ELF-1 (cell line): ENCODE results near the gene CPT1B.
A peak's percentile ranks its signal among the peaks of the same experiment; 100 is the strongest.
"Not testable (repeated sequence)": the region's sequence is repeated elsewhere in the genome, so short reads cannot be mapped to it uniquely, and the experiment has no call there.

Experiments used
- DNase-seq: peaks from one replicate; pipeline ENCODE4 v3.0.0-alpha.2; 2016; ENCODE audit warnings: low read depth, low spot score

Gene CPT1B

GRCh38 chr22:50529416-50529896 lies 48.8 kb downstream of the CPT1B start:
- peak; percentile 36 for DNase-seq

DNA sequence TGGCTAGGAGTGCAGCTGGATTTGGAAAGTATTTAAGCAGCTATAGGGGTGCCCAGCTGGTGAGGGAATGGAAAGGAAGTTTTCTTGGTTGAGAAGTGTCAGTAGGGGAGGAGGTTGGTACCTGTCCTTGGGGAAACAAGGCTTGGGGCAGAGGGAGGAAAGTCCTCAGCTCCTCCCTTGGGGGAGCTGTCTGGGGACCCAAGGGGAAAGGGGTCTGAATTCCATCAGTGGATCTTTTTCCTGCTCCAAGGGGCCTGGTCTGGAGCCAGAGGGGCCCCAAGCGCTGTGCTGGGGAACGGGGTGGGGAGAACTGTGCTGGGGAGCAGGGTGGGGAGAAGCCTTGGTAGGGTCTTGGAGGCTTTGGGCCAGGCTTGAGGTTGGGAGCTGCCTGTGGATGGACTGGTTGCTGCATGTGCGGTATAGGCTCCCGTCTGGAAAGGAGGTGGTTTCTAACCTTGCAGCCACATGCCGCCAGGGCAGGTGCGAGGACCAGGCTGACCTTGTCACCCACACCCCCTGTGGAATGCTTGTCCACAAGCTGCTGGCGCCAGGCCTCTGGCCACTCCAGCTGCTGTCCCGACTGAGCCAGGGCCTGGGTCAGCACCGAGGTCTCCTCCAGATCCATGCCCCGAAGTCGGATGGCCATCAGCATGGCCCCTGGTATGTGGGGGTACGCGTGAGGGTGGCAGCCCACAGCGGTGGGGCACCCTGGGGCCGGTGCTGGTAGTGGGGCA lies 49.4 kb downstream of the CPT1B start:
- DNase-seq = no peak

- no peak for DNase-seq
Observed at GRCh38 chr22:50527921-50528681, 50.1 kb downstream of the CPT1B start.

DNA sequence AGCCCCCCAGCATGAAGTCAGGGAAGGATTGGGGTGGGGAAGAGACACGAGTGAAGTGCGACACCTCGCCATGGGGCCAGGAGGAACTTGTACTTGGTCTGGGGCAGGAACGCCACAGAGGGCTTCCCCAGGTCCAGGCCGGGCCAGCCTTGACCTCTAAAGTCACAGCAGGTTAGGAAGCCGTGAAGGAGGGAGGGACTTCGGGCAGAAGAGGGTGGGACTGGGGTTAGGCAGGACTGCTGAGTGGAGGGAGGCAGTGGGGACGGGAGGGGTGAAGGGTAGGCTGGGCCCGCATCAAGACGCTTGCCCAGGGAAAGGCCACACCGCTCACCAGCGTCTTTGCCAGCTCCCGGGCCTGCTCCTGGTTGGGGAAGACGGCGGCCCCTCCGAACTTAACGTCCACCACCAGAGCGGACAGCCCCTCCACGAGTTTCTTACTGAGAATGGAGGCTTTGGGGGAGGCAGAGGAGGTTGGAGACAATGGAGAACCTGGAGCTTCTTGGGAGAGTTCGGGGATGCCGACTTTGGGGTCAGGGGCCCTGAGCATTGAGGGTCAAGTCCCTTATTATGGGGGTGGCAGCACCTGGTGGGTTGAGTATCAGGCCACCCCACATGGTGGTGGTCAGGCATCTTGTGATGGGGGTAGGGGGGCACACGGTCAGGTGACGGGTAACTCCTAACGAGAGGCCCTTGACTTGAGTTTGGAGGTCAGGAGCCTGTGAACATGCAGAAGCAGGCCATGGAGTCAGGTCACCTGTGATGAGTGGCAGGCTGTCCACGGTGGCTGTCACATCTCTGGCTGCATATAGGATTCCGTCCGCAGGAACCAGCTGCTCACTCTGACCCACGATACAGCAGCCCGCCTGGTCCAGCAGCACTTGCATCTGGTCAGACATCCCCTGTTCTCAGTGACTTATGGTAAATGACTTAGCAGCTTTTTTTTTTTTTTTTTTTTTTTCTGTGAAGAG lies 51.1 kb downstream of the CPT1B start:
- peak; percentile 59 for DNase-seq

GRCh38 chr22:50526108-50526833 lies 52.0 kb downstream of the CPT1B start:
- peak; percentile 74 for DNase-seq

DNA sequence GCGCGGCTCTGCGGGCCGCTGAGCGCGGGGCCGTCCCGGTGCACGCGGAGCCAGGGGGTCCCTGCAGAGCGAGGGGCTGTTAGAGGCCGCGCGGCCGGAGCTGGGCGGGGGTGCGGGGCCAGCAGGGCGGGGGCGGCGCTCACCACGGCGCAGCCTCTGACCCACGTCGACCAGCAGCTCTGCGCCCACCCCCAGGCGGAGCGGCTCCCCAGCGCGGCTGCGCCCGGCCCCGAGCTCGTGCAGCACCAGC lies 52.4 kb downstream of the CPT1B start:
- DNase-seq = no peak

DNA sequence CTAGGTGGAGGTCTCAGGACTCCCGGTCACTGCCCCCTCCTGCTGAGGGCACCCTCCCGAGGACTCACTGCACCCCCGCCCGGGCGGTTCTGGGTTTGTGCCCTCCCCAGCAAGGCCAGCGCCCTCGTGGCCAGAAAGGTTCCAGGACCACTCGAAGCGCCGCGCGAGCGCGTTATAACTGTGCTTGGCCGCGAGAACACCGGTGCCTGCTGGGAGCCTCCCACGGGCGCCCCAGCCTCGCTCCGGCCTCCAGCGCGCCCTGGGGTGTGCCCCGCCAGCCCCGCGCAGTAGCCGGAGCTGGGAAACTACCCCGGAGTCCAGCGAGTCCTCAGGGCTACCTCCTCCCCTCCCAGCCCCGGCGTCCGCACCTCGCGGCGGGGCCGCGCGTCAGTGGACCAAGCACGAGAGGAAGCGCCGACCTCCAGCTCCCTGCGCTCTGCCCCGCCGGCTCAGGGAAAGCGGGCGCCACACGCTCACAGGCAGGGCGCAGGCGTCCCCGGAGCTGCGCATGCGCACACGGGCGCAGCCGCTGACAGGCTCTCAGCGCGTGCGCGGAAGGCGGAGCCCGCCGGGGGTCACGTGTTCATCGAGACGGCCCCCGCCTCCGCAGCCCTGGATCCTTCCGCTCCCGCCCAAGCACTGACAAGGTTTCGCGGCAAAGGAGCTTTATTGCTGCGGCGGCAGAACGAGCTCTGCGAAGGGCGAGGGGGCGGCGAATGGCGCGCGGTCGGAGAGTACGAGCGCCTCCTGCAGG lies 52.9 kb downstream of the CPT1B start, which contains the start of gene SCO2:
Gene SCO2 (minus strand): TSS at position 495 of the 754 bp plus-strand sequence. CDS start 1,187 bp downstream, outside the sequence.
- DNase-seq = peak; percentile 98

DNA sequence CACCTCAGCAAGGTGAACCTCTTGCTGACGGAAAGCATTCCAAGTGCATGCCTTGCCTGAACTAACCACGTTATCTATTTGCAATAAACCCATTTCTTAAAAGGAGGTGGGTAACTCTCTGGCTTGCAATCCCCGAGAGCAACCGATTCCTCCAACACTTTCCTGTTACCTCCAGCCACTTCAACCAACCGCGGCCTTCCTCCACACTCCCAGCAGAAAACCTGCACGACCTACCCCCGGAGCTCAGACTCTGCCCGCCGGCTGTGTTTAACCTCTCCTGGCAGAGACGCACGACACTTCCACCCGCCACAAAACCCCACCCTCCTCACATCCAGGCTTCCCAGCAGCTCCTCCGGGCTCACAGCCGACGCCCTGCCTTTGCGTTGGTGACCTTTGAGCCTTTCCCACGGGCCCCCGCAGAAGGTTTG lies 53.5 kb downstream of the CPT1B start:
- DNase-seq = no peak

DNA sequence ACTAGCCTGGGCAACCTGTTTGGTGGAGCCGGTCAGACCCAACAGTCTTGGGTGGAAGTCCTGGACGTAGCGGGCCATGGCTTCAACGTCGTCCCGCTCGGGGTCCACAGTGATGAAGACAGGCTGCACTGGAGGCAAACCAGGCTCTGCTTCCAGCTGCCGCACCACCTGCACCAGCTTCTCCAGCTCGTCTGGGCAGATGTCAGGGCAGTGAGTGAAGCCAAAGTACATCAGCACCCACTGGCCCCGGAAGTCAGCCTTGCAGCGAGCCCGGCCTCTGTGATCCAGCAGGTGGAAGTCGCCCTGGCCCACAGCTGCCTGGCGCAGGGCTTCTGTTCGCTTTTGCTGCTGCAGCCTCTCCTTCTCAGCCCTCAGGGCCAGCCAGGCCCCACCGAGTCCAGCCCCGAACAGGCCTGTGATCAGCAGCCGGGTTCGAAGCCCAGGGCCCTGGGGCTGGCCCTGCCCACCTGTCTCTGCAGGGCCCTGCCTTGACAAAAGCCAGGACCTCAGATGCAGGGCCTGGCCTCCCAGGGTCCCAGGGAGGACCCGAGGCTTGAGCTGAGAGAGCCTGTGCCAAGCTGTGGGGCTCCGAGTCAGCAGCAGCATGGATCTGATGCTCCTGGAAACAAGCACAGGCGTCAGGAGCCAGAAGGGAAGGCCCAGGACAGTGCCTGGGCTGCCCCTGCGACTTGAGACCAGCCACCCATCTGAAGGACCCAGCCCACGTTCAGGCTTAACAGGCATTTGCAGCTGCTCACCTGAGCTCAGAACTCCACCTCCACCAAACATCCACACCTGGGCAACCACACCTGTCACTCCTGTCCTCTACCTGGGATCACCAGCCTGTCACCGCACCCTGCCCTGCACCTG lies 54.2 kb downstream of the CPT1B start:
- DNase-seq = peak; percentile 76

DNA sequence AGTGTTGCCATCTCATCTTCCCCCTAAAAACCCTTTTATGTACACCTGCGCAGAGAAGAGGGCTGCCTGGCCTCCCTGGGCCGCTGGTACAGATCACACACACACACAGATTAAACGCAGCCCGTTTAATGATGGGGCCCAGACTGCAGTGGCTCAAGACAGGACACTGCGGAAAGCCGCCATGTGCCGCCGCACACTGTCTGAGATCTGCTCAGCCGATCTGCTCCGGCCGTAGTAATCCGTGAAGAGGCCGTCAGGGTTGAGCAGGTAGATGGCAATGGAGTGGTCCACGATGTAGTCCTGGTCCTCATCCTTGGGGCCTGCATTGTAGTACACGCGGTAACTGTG lies 54.8 kb downstream of the CPT1B start:
- no peak for DNase-seq

DNA sequence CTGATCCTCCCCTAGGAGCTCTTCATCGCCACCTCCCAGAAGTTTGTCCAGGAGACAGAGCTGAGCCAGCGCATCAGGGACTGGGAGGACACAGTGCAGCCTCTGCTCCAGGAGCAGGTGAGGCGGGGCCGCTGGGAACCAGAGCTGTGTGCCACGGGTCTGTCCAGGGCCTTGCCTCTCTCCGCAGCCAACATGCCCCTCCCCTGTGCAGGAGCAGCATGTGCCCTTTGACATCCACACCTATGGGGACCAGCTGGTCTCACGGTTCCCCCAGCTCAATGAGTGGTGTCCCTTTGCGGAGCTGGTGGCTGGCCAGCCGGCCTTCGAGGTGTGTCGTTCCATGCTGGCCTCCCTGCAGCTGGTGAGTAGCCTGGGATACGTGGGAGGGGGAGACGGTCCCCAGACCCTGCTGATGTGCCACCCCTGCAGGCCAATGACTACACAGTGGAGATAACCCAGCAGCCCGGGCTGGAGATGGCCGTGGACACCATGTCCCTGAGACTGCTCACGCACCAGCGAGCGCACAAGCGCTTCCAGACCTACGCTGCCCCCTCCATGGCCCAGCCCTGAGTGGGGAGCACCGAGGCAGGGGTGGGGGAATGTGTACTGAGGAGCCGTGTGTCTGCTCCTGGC lies 55.3 kb downstream of the CPT1B start:
- DNase-seq = no peak

- DNase-seq = no peak
Observed at GRCh38 chr22:50522208-50522805, 55.9 kb downstream of the CPT1B start.

DNA sequence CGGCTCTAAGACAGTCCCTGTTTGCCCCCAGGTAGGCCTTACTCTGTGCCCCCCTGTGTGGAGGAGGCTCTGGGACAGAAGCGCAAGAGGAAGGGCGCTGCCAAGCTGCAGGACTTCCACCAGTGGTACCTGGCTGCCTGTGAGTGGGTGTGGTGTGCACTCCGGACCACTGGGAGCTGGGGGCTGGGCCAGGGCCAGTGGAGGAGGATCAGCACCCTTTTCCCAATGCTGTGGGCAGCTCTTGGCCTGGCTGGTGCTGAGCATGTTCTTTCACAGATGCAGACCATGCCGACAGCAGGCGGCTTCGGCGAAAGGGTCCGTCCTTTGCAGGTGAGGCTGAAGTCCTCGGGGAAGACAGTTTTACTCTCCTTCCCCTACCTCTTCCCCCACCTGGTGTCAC lies 56.5 kb downstream of the CPT1B start:
- no peak for DNase-seq

- no peak for DNase-seq
Observed at GRCh38 chr22:50520826-50521453, 57.3 kb downstream of the CPT1B start.

- DNase-seq = not testable (repeated sequence)
Observed at GRCh38 chr22:50520184-50520583, 58.0 kb downstream of the CPT1B start.

DNA sequence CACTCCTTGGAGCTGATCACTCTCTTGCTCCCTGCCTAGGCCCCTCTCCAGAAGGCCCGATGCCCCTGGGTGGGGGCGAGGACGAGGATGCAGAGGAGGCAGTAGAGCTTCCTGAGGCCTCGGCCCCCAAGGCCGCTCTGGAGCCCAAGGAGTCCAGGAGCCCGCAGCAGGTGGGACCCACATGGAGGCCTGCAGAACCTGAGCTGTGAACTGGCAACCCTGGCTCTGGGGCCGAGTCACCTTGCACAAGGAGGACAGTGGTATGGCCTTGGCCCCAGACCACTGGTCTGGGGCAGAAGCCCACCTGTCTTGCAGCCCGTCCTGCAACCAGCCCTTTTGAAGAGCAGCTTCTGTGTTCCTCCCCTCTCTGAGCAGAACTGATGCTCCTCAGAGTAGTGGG lies 59.1 kb downstream of the CPT1B start:
- DNase-seq = no peak
